H1 (cell line): ENCODE results near the gene PRRG2. TPM values are rescaled to one million over a fixed set of nuclear protein-coding genes. Genes with fewer than 3 reads are reported as not detected.

Source experiments
- CTCF ChIA-PET: fragments of 300-600 bp; sonication (Branson Sonifier 250); formaldehyde crosslinking; loops from one replicate; lab custom pipeline; 2021; ENCODE audit not compliant: partially characterized antibody; lab: Charles Lee
- POLR2A ChIA-PET: fragments of 300-600 bp; sonication (Branson Sonifier 250); formaldehyde crosslinking; loops from one replicate; lab custom pipeline; 2021; ENCODE audit warnings: inconsistent platforms; ENCODE audit not compliant: partially characterized antibody; lab: Charles Lee
- DNase-seq, 2 experiments: peaks; one replicate each; pipeline versions ENCODE4 v3.0.0 to v3.0.0-alpha.2; 2010 to 2022; ENCODE audit warnings: low spot score in 2 of 2, low read depth in 1 of 2, mixed read lengths in 1 of 2
- FAIRE-seq: peaks from 2 replicates; lab custom pipeline; 2011; peaks lifted over from hg19 to GRCh38; lab: Jason Lieb, UNC
- H2AFZ ChIP-seq: 2 replicates; pipeline ENCODE4 v1.8.1; 2012; ENCODE audit warnings: low read length, inconsistent platforms
- H2AK5ac ChIP-seq: 2 replicates; pipeline ENCODE4 v1.6.1; 2013; ENCODE audit warnings: low read depth, low read length
- H2BK120ac ChIP-seq: replicated peaks from 2 replicates; pipeline ENCODE3; 2013; ENCODE audit warnings: low read depth, low read length, inconsistent platforms
- H2BK12ac ChIP-seq: 2 replicates; pipeline ENCODE4 v1.6.1; 2013; ENCODE audit warnings: low read depth, low read length
- H2BK15ac ChIP-seq: 2 replicates; pipeline ENCODE4 v1.6.1; 2013; ENCODE audit warnings: low read length
- H2BK20ac ChIP-seq: 2 replicates; pipeline ENCODE4 v1.6.1; 2013; ENCODE audit warnings: low read length
- H2BK5ac ChIP-seq: 2 replicates; pipeline ENCODE4 v1.6.1; 2013; ENCODE audit warnings: low read depth, low read length
- H3K14ac ChIP-seq: 2 replicates; pipeline ENCODE4 v1.6.1; 2013; ENCODE audit warnings: inconsistent platforms; ENCODE audit not compliant: insufficient read length
- H3K18ac ChIP-seq: 2 replicates; pipeline ENCODE4 v1.6.1; 2013; ENCODE audit warnings: low read length; ENCODE audit errors: extremely low read depth
- H3K23ac ChIP-seq: 2 replicates; pipeline ENCODE4 v1.6.1; 2013; ENCODE audit warnings: inconsistent platforms; ENCODE audit not compliant: insufficient read length
- H3K23me2 ChIP-seq: 2 replicates; pipeline ENCODE4 v1.6.1; 2013; ENCODE audit warnings: low read depth, low read length
- H3K27ac ChIP-seq: 2 replicates; pipeline ENCODE4 v1.6.1; 2011; ENCODE audit warnings: low read depth, low read length, inconsistent platforms
- H3K27me3 ChIP-seq, 4 experiments: replicated peaks in 1 of 4; 1 replicate in 1 of 4; 2 replicates in 3 of 4; pipeline versions ENCODE4 v1.6.1 to v1.8.1; 2011 to 2013; ENCODE audit warnings: low read length in 3 of 4, mild to moderate bottlenecking in 3 of 4, inconsistent platforms in 2 of 4, mixed read lengths in 2 of 4, moderate library complexity in 1 of 4; ENCODE audit not compliant: control insufficient read depth in 3 of 4, insufficient read depth in 3 of 4; ENCODE audit errors: extremely low read depth in 1 of 4
- H3K36me3 ChIP-seq, 4 experiments: 2 replicates each; pipeline versions ENCODE4 v1.6.1 to v1.8.1; 2011 to 2013; ENCODE audit warnings: mild to moderate bottlenecking in 4 of 4, low read length in 3 of 4, moderate library complexity in 2 of 4, control low read depth in 1 of 4, inconsistent platforms in 1 of 4; ENCODE audit not compliant: insufficient read depth in 4 of 4, control insufficient read depth in 2 of 4
- H3K4ac ChIP-seq: replicated peaks from 2 replicates; pipeline ENCODE3; 2013; ENCODE audit warnings: low read length, low read depth, mixed read lengths, inconsistent platforms; ENCODE audit not compliant: insufficient read length
- H3K4me1 ChIP-seq, 4 experiments: replicated peaks in 1 of 4; 1 replicate in 1 of 4; 2 replicates in 3 of 4; pipeline versions ENCODE4 v1.6.1 to v1.8.1; 2011 to 2013; ENCODE audit warnings: low read length in 3 of 4, inconsistent platforms in 2 of 4, mixed read lengths in 1 of 4; ENCODE audit not compliant: insufficient read depth in 4 of 4, control insufficient read depth in 3 of 4
- H3K4me2 ChIP-seq, 2 experiments: 2 replicates each; pipeline versions ENCODE4 v1.6.1 to v1.8.1; 2011 to 2013; ENCODE audit warnings: low read depth in 2 of 2, low read length in 2 of 2, control low read depth in 1 of 2, inconsistent platforms in 1 of 2, mild to moderate bottlenecking in 1 of 2; ENCODE audit not compliant: insufficient read depth in 1 of 2
- H3K4me3 ChIP-seq, 4 experiments: fragments of 200-600, 300-600 bp in 1 of 4; sonication (generic), shearing (Covaris generic), sonication (Bioruptor Twin) in 1 of 4; 2 replicates each; pipeline versions ENCODE4 v1.5.1 to v1.8.1; 2011 to 2016; ENCODE audit warnings: low read length in 4 of 4, low read depth in 3 of 4, control low read depth in 2 of 4, inconsistent platforms in 2 of 4, mild to moderate bottlenecking in 2 of 4, mixed read lengths in 1 of 4, moderate library complexity in 1 of 4; ENCODE audit not compliant: insufficient read depth in 2 of 4; ENCODE audit errors: extremely low read depth in 1 of 4
- H3K56ac ChIP-seq: replicated peaks from 2 replicates; pipeline ENCODE3; 2013; ENCODE audit warnings: low read depth, mild to moderate bottlenecking, mixed read lengths, low read length, inconsistent platforms; ENCODE audit not compliant: insufficient read length
- H3K79me1 ChIP-seq: 2 replicates; pipeline ENCODE4 v1.6.1; 2013; ENCODE audit warnings: low read depth, low read length, control low read depth
- H3K79me2 ChIP-seq, 2 experiments: 2 replicates each; pipeline versions ENCODE4 v1.6.1 to v1.8.1; 2012 to 2013; ENCODE audit warnings: low read length in 2 of 2, mild to moderate bottlenecking in 2 of 2, inconsistent platforms in 1 of 2; ENCODE audit not compliant: insufficient read depth in 2 of 2, control insufficient read depth in 1 of 2
- H3K9ac ChIP-seq, 4 experiments: replicated peaks in 1 of 4; 1 replicate in 1 of 4; 2 replicates in 3 of 4; pipeline versions ENCODE4 v1.6.1 to v1.8.1; 2011 to 2013; ENCODE audit warnings: low read depth in 3 of 4, low read length in 3 of 4, control low read depth in 2 of 4, mild to moderate bottlenecking in 2 of 4, moderate library complexity in 2 of 4, inconsistent platforms in 1 of 4; ENCODE audit errors: extremely low read depth in 1 of 4
- H3K9me3 ChIP-seq, 2 experiments: 2 replicates each; pipeline versions ENCODE4 v1.6.1 to v1.8.1; 2012 to 2013; ENCODE audit warnings: mild to moderate bottlenecking in 2 of 2, moderate library complexity in 2 of 2, control low read depth in 1 of 2, inconsistent platforms in 1 of 2, low read depth in 1 of 2, low read length in 1 of 2, mixed read lengths in 1 of 2; ENCODE audit not compliant: insufficient read depth in 2 of 2
- H4K20me1 ChIP-seq, 2 experiments: replicated peaks in 1 of 2; 2 replicates each; pipeline versions ENCODE3 to v1.8.1; 2011 to 2013; ENCODE audit warnings: inconsistent platforms in 2 of 2, low read length in 2 of 2, mild to moderate bottlenecking in 1 of 2; ENCODE audit not compliant: insufficient read depth in 2 of 2, control insufficient read depth in 1 of 2
- H4K5ac ChIP-seq: 2 replicates; pipeline ENCODE4 v1.6.1; 2013; ENCODE audit warnings: low read length, low read depth, mixed read lengths, inconsistent platforms; ENCODE audit not compliant: insufficient read length
- H4K8ac ChIP-seq: 2 replicates; pipeline ENCODE4 v1.8.0; 2013; ENCODE audit warnings: mild to moderate bottlenecking, moderate library complexity, low read length, inconsistent platforms; ENCODE audit not compliant: insufficient read depth; ENCODE audit errors: extremely low read depth
- H4K91ac ChIP-seq: replicated peaks from 2 replicates; pipeline ENCODE3; 2013; ENCODE audit warnings: low read length, mixed read lengths, inconsistent platforms; ENCODE audit not compliant: insufficient read length
- CBX8 ChIP-seq: fragments of 300-800, 300-1000 bp; sonication (generic); IDR thresholded peaks from 2 replicates; pipeline ENCODE4 v1.7.1; 2016; ENCODE audit warnings: low read depth, low read length, borderline replicate concordance
- CHD1 ChIP-seq: IDR thresholded peaks from 2 replicates; pipeline ENCODE4 v1.6.1; 2012; ENCODE audit warnings: low read depth, low read length, improper control_type of control experiment
- POU5F1 ChIP-seq: IDR thresholded peaks from 2 replicates; pipeline ENCODE4 v1.6.1; 2011; ENCODE audit warnings: low read depth, mild to moderate bottlenecking, low read length, moderate library complexity
- RNF2 ChIP-seq: fragments of 200-900, 300-1000 bp; sonication (generic); IDR thresholded peaks from 2 replicates; pipeline ENCODE4 v1.7.1; 2016; ENCODE audit warnings: borderline replicate concordance, low read depth, mild to moderate bottlenecking, antibody characterized with exemption, low read length; ENCODE audit not compliant: poor library complexity, severe bottlenecking; ENCODE audit errors: missing control alignments
- WGBS, 2 experiments: shearing (Covaris generic) in 1 of 2; methylation state at CpG; one replicate each; pipeline versions ENCODE4 v1.1.6 to v1.1.7; 2013 to 2015; ENCODE audit warnings: low lambda C conversion rate in 2 of 2, mixed read lengths in 2 of 2, inconsistent platforms in 1 of 2, low coverage in 1 of 2, missing lambda C conversion rate in 1 of 2; ENCODE audit not compliant: insufficient replicate concordance in 2 of 2, insufficient coverage in 1 of 2, insufficient read length in 1 of 2; ENCODE audit errors: extremely low coverage in 1 of 2, missing lambda C conversion rate in 1 of 2; 5-methylcytosine and 5-hydroxymethylcytosine counted together
- polyA plus RNA-seq, 7 experiments: library from polyadenylated mRNA; depleted of rRNA in 3 of 7; stranded (reverse) in 5 of 7; unstranded in 2 of 7; fragments of >200 nt in 5 of 7; fragments of 200-250 nt in 2 of 7; gene quantifications; 1 replicate in 5 of 7; 2 replicates in 1 of 7; 4 replicates in 1 of 7; pipeline versions ENCODE4 v1.2.1 to v1.2.3, GENCODE V29; 2011 to 2013; ENCODE audit warnings: missing spikeins in 2 of 7, mixed read lengths in 2 of 7
- total RNA-seq: library from RNA; stranded (reverse); fragmentation: NEBNext Ultra II Directional; extraction: Animal tissue kit (Norgen Biotek cat#: 25700); gene quantifications from 2 replicates; pipeline ENCODE4 v1.2.1, GENCODE V29; 2021
- TF ChIP-seq, protein P1 (sequence below): IDR thresholded peaks from 2 replicates; pipeline ENCODE4 v1.6.1; 2012; ENCODE audit warnings: inconsistent platforms

PRRG2 gene
- total and polyA plus RNA-seq, 2 of the 8 experiments (the other 6 are each of a cell fraction or from before 2014, with no cell fraction given), result 4.1 to 5.6 TPM

DNA sequence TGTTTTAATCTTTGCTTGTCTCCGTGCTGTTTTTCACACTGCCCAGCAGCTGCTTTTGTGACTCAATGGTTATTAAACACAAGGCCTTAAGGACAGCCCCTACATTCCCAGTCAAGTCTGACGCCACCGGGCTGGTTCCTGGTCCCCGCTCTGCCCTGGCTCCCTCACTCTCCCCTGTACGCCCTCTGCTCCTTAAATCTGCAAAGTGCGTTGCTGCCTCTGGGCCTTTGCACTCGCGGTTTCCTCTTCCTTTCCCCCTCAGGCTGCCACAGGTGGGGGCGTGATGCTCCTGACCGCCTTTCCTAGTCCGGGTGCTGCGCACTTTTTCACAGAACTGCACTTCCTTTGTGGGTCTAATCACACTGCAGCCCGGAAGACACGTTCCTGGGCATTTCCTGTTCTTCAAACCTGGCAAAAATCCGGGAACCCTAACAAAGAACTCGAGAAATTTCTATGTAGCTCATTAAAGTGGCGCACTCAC, 26.4 kb upstream of the PRRG2 start:
- no peak overlapping the region for H2BK120ac ChIP-seq
- no peak overlapping the region for H4K8ac ChIP-seq
- H4K5ac ChIP-seq, result no peak overlapping the region
- H4K20me1 ChIP-seq, result peaks cover 0 to 8% of the 10 kb centered on the region in 2 experiments
- H2BK20ac ChIP-seq, result no peak overlapping the region
- WGBS, 2 experiments, result 96% methylated on average over 17 of the region's 17 CpGs; no CpG with 5 or more reads in 1 of the 2 experiments
- no peak overlapping the region for H3K27ac ChIP-seq
- H3K79me2 ChIP-seq, result no peaks in the 10 kb centered on the region
- H3K14ac ChIP-seq, result no peak overlapping the region
- no peak overlapping the region for H3K4ac ChIP-seq
- H2BK5ac ChIP-seq, result no peak overlapping the region
- H3K4me3 ChIP-seq, result no peak overlapping the region
- H2AFZ ChIP-seq, result no peak overlapping the region
- no peak overlapping the region for H3K56ac ChIP-seq
- H4K91ac ChIP-seq, result no peak overlapping the region
- H3K79me1 ChIP-seq, result peaks cover 3% of the 10 kb centered on the region; the same call in 1 of the 2 replicates
- ChIA-PET POLR2A (interaction anchor here (0.6 to 4.1 kb wide), 7 partner anchors 17 to 114 kb away, joined by 3 to 17 read pairs (median 4); partner anchors contain the start of genes NOSIP, PRRG2, RCN3 and RRAS), CTCF (interaction anchor here (0.6 to 18.1 kb wide), 6 partner anchors 9 to 80 kb away, joined by 3 to 240 read pairs (median 6); no protein-coding TSS in a partner anchor)
- H3K23ac ChIP-seq, result no peak overlapping the region
- H3K27me3 ChIP-seq, result no peaks in the 10 kb centered on the region; a peak in 2 of 7 replicates
- H3K36me3 ChIP-seq, result peaks cover 0 to 29% (median 11%) of the 10 kb centered on the region in 4 experiments; a peak in 5 of 8 replicates
- no peak overlapping the region; a peak in 1 of 4 replicates for H3K4me2 ChIP-seq
- H3K4me1 ChIP-seq, result peaks cover 5 to 17% (median 10%) of the 10 kb centered on the region in 4 experiments
- no peak for DNase-seq
- H2BK12ac ChIP-seq, result no peak overlapping the region
- H2BK15ac ChIP-seq, result no peak overlapping the region
- no peak for FAIRE-seq
- H3K9me3 ChIP-seq, result no peaks in the 10 kb centered on the region
- H3K23me2 ChIP-seq, result peaks cover 6% of the 10 kb centered on the region
- H2AK5ac ChIP-seq, result no peak overlapping the region
- no peak overlapping the region for H3K18ac ChIP-seq
- H3K9ac ChIP-seq, result no peak overlapping the region
- TF ChIP-seq POU5F1 (no peak), CBX8 (no peak), RNF2 (no peak), CHD1 (no peak)
- TF ChIP-seq, protein P1, sequence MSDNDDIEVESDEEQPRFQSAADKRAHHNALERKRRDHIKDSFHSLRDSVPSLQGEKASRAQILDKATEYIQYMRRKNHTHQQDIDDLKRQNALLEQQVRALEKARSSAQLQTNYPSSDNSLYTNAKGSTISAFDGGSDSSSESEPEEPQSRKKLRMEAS, result no peak
